ENCODE measurements around the gene KCNJ6. TPM values are rescaled to one million over a fixed set of nuclear protein-coding genes. Genes with fewer than 3 reads are reported as not detected.

KCNJ6 gene
- total and polyA plus RNA-seq, 2 of the 8 experiments (the other 6 are each of a cell fraction or from before 2014, with no cell fraction given): 0.51 to 1.2 TPM

DNA sequence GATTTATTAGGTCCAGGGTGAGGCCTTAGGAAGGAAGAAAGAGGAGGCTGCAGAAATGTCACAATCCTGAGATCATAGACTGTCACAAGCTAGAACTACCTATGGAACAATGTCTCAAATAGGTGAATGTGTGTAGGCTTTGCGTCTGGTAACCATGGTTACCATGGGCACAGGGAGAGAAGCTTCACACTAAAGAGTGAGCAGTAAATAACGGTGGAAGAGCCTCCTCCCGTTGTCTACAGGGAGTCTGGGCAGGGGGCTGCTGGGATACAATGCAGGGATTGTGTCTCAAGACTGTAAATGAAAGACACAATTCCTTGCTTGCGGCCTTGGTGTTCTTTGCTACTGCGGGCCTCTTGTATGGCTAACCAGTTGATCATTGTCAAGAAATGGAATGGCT is 28.2 kb upstream of the KCNJ6 start:
- Histone ChIP-seq H2AK5ac (ENCODE audit: low read depth, low read length) (no peak overlapping the region), H2AFZ (ENCODE audit: low read length) (no peak overlapping the region), H3K4ac (replicated peaks; ENCODE audit: insufficient read length, low read depth, low read length) (no peak overlapping the region), H3K18ac (ENCODE audit: extremely low read depth, low read length) (no peak overlapping the region), H3K27ac (ENCODE audit: low read depth, low read length) (no peak overlapping the region), H3K23me2 (ENCODE audit: low read depth, low read length) (no peaks in the 10 kb centered on the region), H4K5ac (ENCODE audit: insufficient read length, low read depth, low read length) (no peak overlapping the region), H3K4me3 (ENCODE audit: extremely low read depth in 1 of 4, insufficient read depth in 2 of 4, low read depth in 3 of 4, low read length in 4 of 4) (no peak overlapping the region), H2BK20ac (ENCODE audit: low read length) (no peak overlapping the region), H3K9ac (replicated peaks in 1 of 4; ENCODE audit: extremely low read depth in 1 of 4, low read depth in 3 of 4, low read length in 3 of 4) (no peak overlapping the region), H3K36me3 (ENCODE audit: control insufficient read depth in 2 of 4, insufficient read depth in 4 of 4, low read length in 3 of 4) (no peaks in the 10 kb centered on the region), H3K56ac (replicated peaks; ENCODE audit: insufficient read length, low read depth, low read length) (no peak overlapping the region), H3K27me3 (replicated peaks in 1 of 4; ENCODE audit: control insufficient read depth in 3 of 4, extremely low read depth in 1 of 4, insufficient read depth in 3 of 4, low read length in 3 of 4) (no peaks in the 10 kb centered on the region), H2BK15ac (ENCODE audit: low read length) (no peak overlapping the region), H2BK12ac (ENCODE audit: low read depth, low read length) (no peak overlapping the region), H4K91ac (replicated peaks; ENCODE audit: insufficient read length, low read length) (no peak overlapping the region), H2BK120ac (replicated peaks; ENCODE audit: low read depth, low read length) (no peak overlapping the region), H3K4me1 (replicated peaks in 1 of 4; ENCODE audit: control insufficient read depth in 3 of 4, insufficient read depth in 4 of 4, low read length in 3 of 4) (no peaks in the 10 kb centered on the region), H3K23ac (ENCODE audit: insufficient read length) (no peak overlapping the region), H3K79me1 (ENCODE audit: low read depth, low read length) (no peaks in the 10 kb centered on the region), H3K14ac (ENCODE audit: insufficient read length) (no peak overlapping the region), H4K8ac (ENCODE audit: extremely low read depth, insufficient read depth, low read length) (no peak overlapping the region), H3K79me2 (ENCODE audit: control insufficient read depth in 1 of 2, insufficient read depth in 2 of 2, low read length in 2 of 2) (no peaks in the 10 kb centered on the region), H3K4me2 (ENCODE audit: insufficient read depth in 1 of 2, low read depth in 2 of 2, low read length in 2 of 2) (no peak overlapping the region), H3K9me3 (ENCODE audit: insufficient read depth in 2 of 2, low read depth in 1 of 2, low read length in 1 of 2) (peaks cover 5 to 11% of the 10 kb centered on the region in 2 experiments; a peak in 3 of 4 replicates), H4K20me1 (replicated peaks in 1 of 2; ENCODE audit: control insufficient read depth in 1 of 2, insufficient read depth in 2 of 2, low read length in 2 of 2) (no peaks in the 10 kb centered on the region), H2BK5ac (ENCODE audit: low read depth, low read length) (no peak overlapping the region; the same call in 1 of the 2 replicates)
- CTCF ChIA-PET (ENCODE audit: partially characterized antibody): interaction anchor here (1.1 to 1.6 kb wide), 3 partner anchors 27 to 182 kb away, joined by 3 to 4 read pairs (median 3); partner anchors contain the start of gene KCNJ6
- POLR2A ChIA-PET (ENCODE audit: partially characterized antibody): no interaction called here
- FAIRE-seq: no peak
- 82% methylated on average over 5 of the region's 5 CpGs; no CpG with 5 or more reads in 1 of the 2 experiments for WGBS, 2 experiments (ENCODE audit: extremely low coverage in 1 of 2, insufficient coverage in 1 of 2, insufficient read length in 1 of 2, insufficient replicate concordance in 2 of 2, low coverage in 1 of 2, low lambda C conversion rate in 2 of 2, missing lambda C conversion rate in 1 of 2)
- no peak for DNase-seq (ENCODE audit: low read depth in 1 of 2, low spot score in 2 of 2)
- no peak for TF ChIP-seq NRF1 (IDR thresholded peaks at IDR 0.05; ENCODE audit: low read depth, low read length)
- no peak for TF ChIP-seq E2F6 (IDR thresholded peaks at IDR 0.05)
- no peak for TF ChIP-seq CEBPB (IDR thresholded peaks at IDR 0.05; ENCODE audit: low read depth, low read length)
- no peak for TF ChIP-seq KDM1A (IDR thresholded peaks at IDR 0.05; ENCODE audit: borderline replicate concordance, low read length)
- TF ChIP-seq BCL11A (IDR thresholded peaks at IDR 0.05; ENCODE audit: low read depth in 2 of 2, low read length in 2 of 2): no peak
- TF ChIP-seq SIN3A (conservative IDR thresholded peaks at IDR 0.05 in 1 of 2, IDR thresholded peaks at IDR 0.05 in 1 of 2; ENCODE audit: low read depth in 1 of 2, low read length in 2 of 2): no peak
- no peak for TF ChIP-seq SP2 (IDR thresholded peaks at IDR 0.05; ENCODE audit: low read length)
- no peak for TF ChIP-seq SP4 (IDR thresholded peaks at IDR 0.05; ENCODE audit: low read length)
- no peak for TF ChIP-seq TEAD4 (IDR thresholded peaks at IDR 0.05; ENCODE audit: low read depth, low read length)
- no peak for TF ChIP-seq SP1 (IDR thresholded peaks at IDR 0.05; ENCODE audit: low read depth, low read length)
- TF ChIP-seq GABPA (IDR thresholded peaks at IDR 0.05; ENCODE audit: borderline replicate concordance, insufficient read depth, low read length): no peak
- no peak for TF ChIP-seq HDAC2 (IDR thresholded peaks at IDR 0.05; ENCODE audit: borderline replicate concordance in 1 of 2, low read depth in 2 of 2, low read length in 2 of 2)
- no peak for TF ChIP-seq PHF8 (conservative IDR thresholded peaks at IDR 0.05; ENCODE audit: low read depth, low read length)
